ENCODE results near the gene CCDC183. TPM values are rescaled to one million over a fixed set of nuclear protein-coding genes. Genes with fewer than 3 reads are reported as not detected.
"Not testable (repeated sequence)": the region's sequence is repeated elsewhere in the genome, so short reads cannot be mapped to it uniquely, and the experiment has no call there.

CCDC183 gene
- total RNA-seq, 1 donor from 2014 or later: 0.84 TPM

DNA sequence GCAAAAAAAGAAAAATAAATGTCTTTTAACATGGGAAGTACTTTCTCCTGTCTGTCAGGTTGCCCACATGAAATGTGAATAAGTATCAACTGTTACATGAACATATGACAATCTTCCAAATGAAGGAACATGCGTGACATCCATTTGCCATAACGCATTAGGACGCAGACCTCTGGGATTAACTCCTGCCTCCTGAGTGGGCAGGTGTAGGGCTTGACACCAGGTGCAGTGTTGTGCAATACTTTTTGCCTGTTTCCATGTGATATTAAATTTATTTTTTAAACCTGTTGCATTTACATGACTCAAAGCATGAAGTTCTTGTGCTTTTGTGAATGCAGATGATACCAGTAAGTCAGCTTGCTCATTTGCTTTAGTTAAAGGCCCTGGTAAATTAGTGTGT, 13.7 kb upstream of the CCDC183 start:
- peaks cover 5% of the 10 kb centered on the region for H3K4me1 Mint-ChIP-seq (ENCODE audit: low read depth, unreplicated experiment)
- H3K9ac ChIP-seq (ENCODE audit: low read length): no peak overlapping the region
- H3K27ac Mint-ChIP-seq (ENCODE audit: unreplicated experiment): no peak overlapping the region
- H3K36me3 Mint-ChIP-seq (ENCODE audit: low read depth, unreplicated experiment): peaks cover 5% of the 10 kb centered on the region
- no peak overlapping the region for H3K4me3 ChIP-seq (ENCODE audit: insufficient read depth, low read depth, low read length)
- H3K36me3 ChIP-seq (ENCODE audit: insufficient read depth, low read length): no peaks in the 10 kb centered on the region
- no peaks in the 10 kb centered on the region for H3K9me3 ChIP-seq (ENCODE audit: insufficient read depth, low read depth, low read length)
- FAIRE-seq (no peak), DNase-seq (ENCODE audit: low read depth) (no peak)
- peaks cover 9% of the 10 kb centered on the region for H3K9me3 Mint-ChIP-seq (ENCODE audit: unreplicated experiment)
- no peaks in the 10 kb centered on the region for H4K20me1 ChIP-seq (ENCODE audit: insufficient read depth, low read length)
- H3K27ac ChIP-seq (ENCODE audit: low read depth, low read length): no peak overlapping the region
- H2AFZ ChIP-seq (ENCODE audit: low read depth, low read length): no peak overlapping the region
- no peak overlapping the region for H3K4me2 ChIP-seq (ENCODE audit: low read length)
- peaks cover 32% of the 10 kb centered on the region for H3K27me3 Mint-ChIP-seq (ENCODE audit: low read depth, unreplicated experiment)
- no peak for TF ChIP-seq EZH2 (IDR thresholded peaks at IDR 0.05; ENCODE audit: insufficient read depth, low read length)
- TF ChIP-seq, protein P1, sequence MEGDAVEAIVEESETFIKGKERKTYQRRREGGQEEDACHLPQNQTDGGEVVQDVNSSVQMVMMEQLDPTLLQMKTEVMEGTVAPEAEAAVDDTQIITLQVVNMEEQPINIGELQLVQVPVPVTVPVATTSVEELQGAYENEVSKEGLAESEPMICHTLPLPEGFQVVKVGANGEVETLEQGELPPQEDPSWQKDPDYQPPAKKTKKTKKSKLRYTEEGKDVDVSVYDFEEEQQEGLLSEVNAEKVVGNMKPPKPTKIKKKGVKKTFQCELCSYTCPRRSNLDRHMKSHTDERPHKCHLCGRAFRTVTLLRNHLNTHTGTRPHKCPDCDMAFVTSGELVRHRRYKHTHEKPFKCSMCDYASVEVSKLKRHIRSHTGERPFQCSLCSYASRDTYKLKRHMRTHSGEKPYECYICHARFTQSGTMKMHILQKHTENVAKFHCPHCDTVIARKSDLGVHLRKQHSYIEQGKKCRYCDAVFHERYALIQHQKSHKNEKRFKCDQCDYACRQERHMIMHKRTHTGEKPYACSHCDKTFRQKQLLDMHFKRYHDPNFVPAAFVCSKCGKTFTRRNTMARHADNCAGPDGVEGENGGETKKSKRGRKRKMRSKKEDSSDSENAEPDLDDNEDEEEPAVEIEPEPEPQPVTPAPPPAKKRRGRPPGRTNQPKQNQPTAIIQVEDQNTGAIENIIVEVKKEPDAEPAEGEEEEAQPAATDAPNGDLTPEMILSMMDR (IDR thresholded peaks at IDR 0.05; ENCODE audit: insufficient read depth, low read depth, low read length): no peak
- no peak overlapping the region for H3K4me3 Mint-ChIP-seq (ENCODE audit: unreplicated experiment)
- no peaks in the 10 kb centered on the region for H3K79me2 ChIP-seq (ENCODE audit: insufficient read depth, low read length)
- H3K4me1 ChIP-seq (ENCODE audit: insufficient read depth, low read length): no peaks in the 10 kb centered on the region
- H3K27me3 ChIP-seq (ENCODE audit: insufficient read depth, low read length): peaks cover 31% of the 10 kb centered on the region

DNA sequence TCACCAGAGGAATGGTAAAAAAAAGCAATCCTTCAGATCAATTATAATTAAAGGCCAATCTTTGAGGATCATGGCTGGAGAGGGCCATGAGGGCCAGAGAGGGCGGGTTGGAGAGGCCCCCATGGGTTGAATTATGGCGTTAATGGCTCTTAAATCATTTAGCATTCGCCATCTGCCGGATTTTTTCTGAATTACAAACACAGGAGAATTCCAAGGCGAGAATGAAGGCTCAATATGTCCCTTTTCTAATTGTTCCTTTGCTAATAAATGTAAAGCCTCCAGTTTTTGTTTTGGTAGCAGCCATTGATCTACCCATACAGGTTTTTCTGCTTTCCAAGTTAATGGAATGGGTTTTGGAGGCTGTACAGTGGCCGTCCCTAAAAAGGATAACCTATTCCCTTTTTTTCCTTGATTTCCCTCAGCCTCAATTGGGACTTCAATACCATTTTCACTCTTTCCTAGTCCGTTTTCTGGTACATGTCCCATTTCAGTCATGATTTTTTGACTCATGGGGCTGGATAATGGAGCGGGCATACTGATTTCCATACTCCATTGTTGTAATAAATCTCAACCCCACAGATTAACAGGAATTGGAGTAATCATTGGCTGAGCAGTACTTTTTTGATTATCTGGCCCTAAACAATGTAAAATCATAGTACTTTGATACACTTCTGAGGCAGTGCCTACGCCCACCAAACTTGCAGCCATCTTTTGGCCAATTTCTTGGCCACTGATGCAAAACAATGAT, 11.7 kb upstream of the CCDC183 start:
- TF ChIP-seq, protein P1 (IDR thresholded peaks at IDR 0.05; ENCODE audit: insufficient read depth, low read depth, low read length): peak; percentile 18
- TF ChIP-seq EZH2 (IDR thresholded peaks at IDR 0.05; ENCODE audit: insufficient read depth, low read length): no peak
- Mint-ChIP-seq H3K27ac (ENCODE audit: unreplicated experiment) (no peak overlapping the region), H3K36me3 (ENCODE audit: low read depth, unreplicated experiment) (no peaks in the 10 kb centered on the region), H3K4me1 (ENCODE audit: low read depth, unreplicated experiment) (peaks cover 5% of the 10 kb centered on the region), H3K4me3 (ENCODE audit: unreplicated experiment) (no peak overlapping the region), H3K27me3 (ENCODE audit: low read depth, unreplicated experiment) (peaks cover 15% of the 10 kb centered on the region), H3K9me3 (ENCODE audit: unreplicated experiment) (no peaks in the 10 kb centered on the region)
- no peaks in the 10 kb centered on the region for H3K36me3 ChIP-seq (ENCODE audit: insufficient read depth, low read length)
- DNase-seq (ENCODE audit: low read depth): no peak
- H3K4me2 ChIP-seq (ENCODE audit: low read length): no peak overlapping the region
- FAIRE-seq: no peak
- no peak overlapping the region for H3K9ac ChIP-seq (ENCODE audit: low read length)
- no peaks in the 10 kb centered on the region for H3K79me2 ChIP-seq (ENCODE audit: insufficient read depth, low read length)
- H3K4me1 ChIP-seq (ENCODE audit: insufficient read depth, low read length): no peaks in the 10 kb centered on the region
- H3K27ac ChIP-seq (ENCODE audit: low read depth, low read length): no peak overlapping the region
- H4K20me1 ChIP-seq (ENCODE audit: insufficient read depth, low read length): no peaks in the 10 kb centered on the region
- H3K27me3 ChIP-seq (ENCODE audit: insufficient read depth, low read length): peaks cover 14% of the 10 kb centered on the region
- no peaks in the 10 kb centered on the region for H3K9me3 ChIP-seq (ENCODE audit: insufficient read depth, low read depth, low read length)
- no peak overlapping the region for H2AFZ ChIP-seq (ENCODE audit: low read depth, low read length)
- no peak overlapping the region for H3K4me3 ChIP-seq (ENCODE audit: insufficient read depth, low read depth, low read length)

DNA sequence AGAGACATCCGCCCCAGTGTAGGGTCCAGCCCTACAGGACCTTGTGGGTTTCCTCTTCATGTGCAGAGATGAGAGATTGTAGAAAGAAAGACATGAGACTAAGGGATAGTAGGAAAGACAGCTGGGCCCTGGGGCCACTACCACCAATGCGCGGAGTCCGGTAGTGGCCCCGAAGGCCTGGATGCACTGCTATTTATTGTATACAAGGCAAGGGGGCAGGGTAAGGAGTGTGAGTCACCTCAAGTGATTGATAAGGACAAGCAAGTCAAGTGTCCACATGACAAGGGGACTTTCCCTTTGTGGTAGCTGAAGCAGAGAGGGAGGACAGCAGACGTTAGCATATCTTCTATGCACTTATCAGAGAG, 11.2 kb upstream of the CCDC183 start:
- Histone ChIP-seq H3K9ac (ENCODE audit: low read length) (no peak overlapping the region), H2AFZ (ENCODE audit: low read depth, low read length) (no peak overlapping the region), H3K4me2 (ENCODE audit: low read length) (no peak overlapping the region), H3K27me3 (ENCODE audit: insufficient read depth, low read length) (peaks cover 11% of the 10 kb centered on the region), H3K27ac (ENCODE audit: low read depth, low read length) (no peak overlapping the region), H3K4me3 (ENCODE audit: insufficient read depth, low read depth, low read length) (no peak overlapping the region), H4K20me1 (ENCODE audit: insufficient read depth, low read length) (no peaks in the 10 kb centered on the region), H3K36me3 (ENCODE audit: insufficient read depth, low read length) (no peaks in the 10 kb centered on the region), H3K4me1 (ENCODE audit: insufficient read depth, low read length) (no peaks in the 10 kb centered on the region), H3K9me3 (ENCODE audit: insufficient read depth, low read depth, low read length) (no peaks in the 10 kb centered on the region), H3K79me2 (ENCODE audit: insufficient read depth, low read length) (no peaks in the 10 kb centered on the region)
- Mint-ChIP-seq H3K9me3 (ENCODE audit: unreplicated experiment) (no peaks in the 10 kb centered on the region), H3K36me3 (ENCODE audit: low read depth, unreplicated experiment) (no peaks in the 10 kb centered on the region), H3K27me3 (ENCODE audit: low read depth, unreplicated experiment) (peaks cover 15% of the 10 kb centered on the region), H3K27ac (ENCODE audit: unreplicated experiment) (no peak overlapping the region), H3K4me1 (ENCODE audit: low read depth, unreplicated experiment) (peaks cover 5% of the 10 kb centered on the region), H3K4me3 (ENCODE audit: unreplicated experiment) (no peak overlapping the region)
- DNase-seq (ENCODE audit: low read depth): no peak
- FAIRE-seq: no peak
- TF ChIP-seq, protein P1 (IDR thresholded peaks at IDR 0.05; ENCODE audit: insufficient read depth, low read depth, low read length): no peak

DNA sequence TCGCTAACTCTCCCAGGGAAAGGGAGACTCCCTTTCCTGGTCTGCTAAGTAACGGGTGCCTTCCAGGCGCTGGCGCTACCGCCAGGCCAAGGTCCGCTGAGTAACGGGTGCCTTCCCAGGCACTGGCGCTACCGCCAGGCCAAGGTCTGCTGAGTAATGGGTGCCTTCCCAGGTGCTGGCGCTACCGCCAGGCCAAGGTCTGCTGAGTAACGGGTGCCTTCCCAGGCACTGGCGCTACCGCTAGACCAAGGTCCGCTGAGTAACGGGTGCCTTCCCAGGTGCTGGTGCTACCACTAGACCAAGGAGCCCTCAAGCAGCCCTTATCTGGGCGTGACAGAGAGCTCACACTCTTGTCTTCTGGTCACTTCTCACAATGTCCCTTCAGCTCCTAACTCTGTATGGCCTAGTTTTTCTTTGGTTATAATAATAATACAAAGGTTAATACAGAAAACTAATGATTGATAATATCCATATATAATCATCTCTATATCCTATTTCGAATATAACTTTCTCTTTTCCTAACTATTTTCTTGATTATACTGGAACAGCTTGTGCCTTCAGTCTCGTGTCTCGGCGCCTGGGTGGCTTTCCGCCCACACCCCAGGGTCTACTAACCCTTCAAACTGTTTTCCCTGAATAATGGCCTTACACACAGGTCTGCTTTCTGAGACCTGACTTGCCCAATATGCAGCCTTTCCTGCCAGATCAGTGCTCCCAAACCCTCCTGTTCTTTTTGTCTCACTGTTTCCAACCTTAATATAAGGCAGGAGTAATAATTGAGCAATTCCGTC, 10.4 kb upstream of the CCDC183 start:
- peak overlapping the region; percentile 41 for H3K27ac Mint-ChIP-seq (ENCODE audit: unreplicated experiment)
- H3K79me2 ChIP-seq (ENCODE audit: insufficient read depth, low read length); H3K4me3 ChIP-seq (ENCODE audit: insufficient read depth, low read depth, low read length); H3K4me1 ChIP-seq (ENCODE audit: insufficient read depth, low read length); H3K4me2 ChIP-seq (ENCODE audit: low read length); H3K4me3 Mint-ChIP-seq (ENCODE audit: unreplicated experiment); H3K36me3 Mint-ChIP-seq (ENCODE audit: low read depth, unreplicated experiment); H3K9ac ChIP-seq (ENCODE audit: low read length); H3K9me3 Mint-ChIP-seq (ENCODE audit: unreplicated experiment); FAIRE-seq; H2AFZ ChIP-seq (ENCODE audit: low read depth, low read length); DNase-seq (ENCODE audit: low read depth); H3K4me1 Mint-ChIP-seq (ENCODE audit: low read depth, unreplicated experiment); H4K20me1 ChIP-seq (ENCODE audit: insufficient read depth, low read length); H3K36me3 ChIP-seq (ENCODE audit: insufficient read depth, low read length); H3K27ac ChIP-seq (ENCODE audit: low read depth, low read length); H3K27me3 ChIP-seq (ENCODE audit: insufficient read depth, low read length); H3K9me3 ChIP-seq (ENCODE audit: insufficient read depth, low read depth, low read length): not testable (repeated sequence)
- peaks cover 10% of the 10 kb centered on the region for H3K27me3 Mint-ChIP-seq (ENCODE audit: low read depth, unreplicated experiment)

All from astrocyte (in vitro differentiated cells and primary cell).